Neural cell (in vitro differentiated cells): Measurements from ENCODE around the gene ABHD14A. TPM values are rescaled to one million over a fixed set of nuclear protein-coding genes. Genes with fewer than 3 reads are reported as not detected.
A peak's percentile ranks its signal among the peaks of the same experiment; 100 is the strongest.

ENCODE experiments used
- H2AFZ ChIP-seq: fragments of 200-600, 300-800 bp; sonication (generic), shearing (Covaris generic); 2 replicates; pipeline ENCODE4 v1.6.0; 2014; ENCODE audit warnings: low read depth, mild to moderate bottlenecking, antibody characterized with exemption, low read length, moderate library complexity
- H3F3A ChIP-seq: fragments of 200-600 bp; shearing (Covaris generic); 2 replicates; pipeline ENCODE4 v1.6.1; 2016; ENCODE audit warnings: mild to moderate bottlenecking, moderate library complexity, mixed read lengths, antibody characterized with exemption, low read length; ENCODE audit not compliant: insufficient read depth, poor library complexity, severe bottlenecking
- H3K27ac ChIP-seq: fragments of 200-600, 300-800 bp; sonication (generic), shearing (Covaris generic); 2 replicates; pipeline ENCODE4 v1.5.1; 2014; ENCODE audit warnings: mild to moderate bottlenecking, low read length, moderate library complexity
- H3K27me3 ChIP-seq: fragments of 300-800, 200-600 bp; sonication (generic), shearing (Covaris generic); 2 replicates; pipeline ENCODE4 v1.6.0; 2014; ENCODE audit warnings: mild to moderate bottlenecking, low read depth, low read length, moderate library complexity; ENCODE audit not compliant: insufficient read depth
- H3K36me3 ChIP-seq: fragments of 300-800, 200-600 bp; sonication (generic), shearing (Covaris generic); 2 replicates; pipeline ENCODE4 v1.5.1; 2014; ENCODE audit warnings: mild to moderate bottlenecking, antibody characterized with exemption, low read length, moderate library complexity; ENCODE audit not compliant: insufficient read depth
- H3K4me2 ChIP-seq: fragments of 300-800, 200-600 bp; sonication (generic), shearing (Covaris generic); 2 replicates; pipeline ENCODE4 v1.6.0; 2014; ENCODE audit warnings: mild to moderate bottlenecking, low read length
- H3K4me3 ChIP-seq: fragments of 300-800, 200-600 bp; sonication (generic), shearing (Covaris generic); 2 replicates; pipeline ENCODE4 v1.5.1; 2014; ENCODE audit warnings: mild to moderate bottlenecking, low read length, moderate library complexity
- H3K79me2 ChIP-seq: fragments of 200-600 bp; shearing (Covaris generic); replicated peaks from 2 replicates; pipeline ENCODE4 v1.6.0; 2014; ENCODE audit warnings: mild to moderate bottlenecking, low read length, moderate library complexity; ENCODE audit not compliant: insufficient read depth
- H3K9ac ChIP-seq: fragments of 300-800, 200-600 bp; sonication (generic), shearing (Covaris generic); 2 replicates; pipeline ENCODE4 v1.6.1; 2016; ENCODE audit warnings: mild to moderate bottlenecking, low read length, mixed read lengths
- H3K9me2 ChIP-seq: fragments of 200-600 bp; shearing (Covaris generic); 2 replicates; pipeline ENCODE4 v1.6.1; 2016; ENCODE audit warnings: mild to moderate bottlenecking, low read length, mixed read lengths; ENCODE audit not compliant: insufficient read depth
- H3K9me3 ChIP-seq: fragments of 200-600, 300-800 bp; sonication (generic), shearing (Covaris generic); 2 replicates; pipeline ENCODE4 v1.6.1; 2016; ENCODE audit warnings: mild to moderate bottlenecking, mixed run types, low read length, moderate library complexity, mixed read lengths
- H4K20me1 ChIP-seq: fragments of 200-600 bp; shearing (Covaris generic); 2 replicates; pipeline ENCODE4 v1.6.1; 2016; ENCODE audit warnings: mild to moderate bottlenecking, mixed run types; ENCODE audit not compliant: insufficient read depth
- EP300 ChIP-seq: fragments of 450-650 bp; conservative IDR thresholded peaks from 2 replicates; pipeline ENCODE4 v1.6.1; 2014; ENCODE audit warnings: antibody characterized with exemption, mild to moderate bottlenecking, moderate library complexity; ENCODE audit not compliant: poor library complexity, severe bottlenecking
- EZH2 ChIP-seq: fragments of 200-600, 300-800 bp; shearing (Covaris generic), sonication (generic); IDR thresholded peaks from 2 replicates; pipeline ENCODE4 v1.6.1; 2014; ENCODE audit warnings: antibody characterized with exemption, low read length, borderline replicate concordance, mild to moderate bottlenecking; ENCODE audit not compliant: insufficient read depth, poor library complexity, severe bottlenecking
- MXI1 ChIP-seq: fragments of 450-650 bp; conservative IDR thresholded peaks from 2 replicates; pipeline ENCODE4 v1.6.1; 2014; ENCODE audit warnings: antibody characterized with exemption, mild to moderate bottlenecking; ENCODE audit not compliant: poor library complexity, severe bottlenecking
- POLR2AphosphoS5 ChIP-seq: IDR thresholded peaks from 2 replicates; pipeline ENCODE4 v1.6.1; 2012
- RAD21 ChIP-seq: fragments of 450-650 bp; conservative IDR thresholded peaks from 2 replicates; pipeline ENCODE4 v1.6.1; 2014; ENCODE audit warnings: antibody characterized with exemption, mild to moderate bottlenecking, moderate library complexity
- REST ChIP-seq: IDR thresholded peaks from 2 replicates; pipeline ENCODE4 v1.6.1; 2012; ENCODE audit warnings: borderline replicate concordance
- SMC3 ChIP-seq: fragments of 450-650 bp; conservative IDR thresholded peaks from 2 replicates; pipeline ENCODE4 v1.6.1; 2014; ENCODE audit warnings: antibody characterized with exemption, mild to moderate bottlenecking, moderate library complexity; ENCODE audit not compliant: poor library complexity
- TAF1 ChIP-seq: IDR thresholded peaks from 2 replicates; pipeline ENCODE4 v1.6.1; 2012; ENCODE audit warnings: low read depth
- polyA plus RNA-seq: library from polyadenylated mRNA; depleted of rRNA; stranded (reverse); fragments of >200 nt; gene quantifications from 2 replicates; pipeline ENCODE4 v1.2.3, GENCODE V29; 2014
- TF ChIP-seq, protein P1 (sequence below): fragments of 450-650 bp; IDR thresholded peaks from 2 replicates; pipeline ENCODE4 v1.5.1; 2014; ENCODE audit warnings: antibody characterized with exemption, mild to moderate bottlenecking, moderate library complexity; ENCODE audit not compliant: poor library complexity, severe bottlenecking

ABHD14A gene
- polyA plus RNA-seq, 1 donor from 2014 or later = 57.8 TPM

DNA sequence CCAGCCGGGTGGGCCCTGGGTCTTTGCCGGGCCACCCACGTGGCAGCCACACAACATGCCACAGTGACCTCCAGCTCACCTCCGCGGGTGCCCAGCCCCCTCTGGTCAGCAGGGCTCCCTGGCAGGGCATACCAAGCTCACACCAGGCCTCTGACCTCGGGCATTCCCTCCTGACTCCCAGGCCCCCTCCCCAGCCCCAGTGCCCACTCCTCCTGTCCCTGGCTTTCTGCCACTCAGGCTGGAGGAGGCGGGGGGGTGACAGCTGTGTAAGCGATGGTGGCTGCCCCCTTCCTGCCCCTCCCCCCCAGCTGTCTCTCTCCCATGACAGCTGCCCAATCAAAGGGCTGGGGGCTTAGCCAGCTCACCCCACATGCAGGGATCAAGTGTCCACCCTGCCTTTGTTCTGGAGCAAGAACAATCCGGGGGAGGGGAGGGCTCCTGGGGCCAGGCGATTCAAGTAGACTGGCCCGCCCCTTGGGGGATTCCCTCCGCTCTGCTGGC is 10.9 kb upstream of the ABHD14A start:
- Histone ChIP-seq H3K4me2 (no peak overlapping the region), H3K27me3 (no peaks in the 10 kb centered on the region), H3K79me2 (peaks cover 31% of the 10 kb centered on the region), H3K4me3 (peak overlapping the region; percentile 74), H3F3A (no peaks in the 10 kb centered on the region), H4K20me1 (no peaks in the 10 kb centered on the region), H3K9ac (no peak overlapping the region), H3K9me2 (no peaks in the 10 kb centered on the region), H2AFZ (no peak overlapping the region), H3K36me3 (no peaks in the 10 kb centered on the region), H3K27ac (no peak overlapping the region), H3K9me3 (no peaks in the 10 kb centered on the region)
- TF ChIP-seq TAF1 (no peak), EP300 (no peak), REST (no peak), POLR2AphosphoS5 (no peak), MXI1 (no peak), EZH2 (no peak), SMC3 (no peak), RAD21 (no peak)
- TF ChIP-seq, protein P1, sequence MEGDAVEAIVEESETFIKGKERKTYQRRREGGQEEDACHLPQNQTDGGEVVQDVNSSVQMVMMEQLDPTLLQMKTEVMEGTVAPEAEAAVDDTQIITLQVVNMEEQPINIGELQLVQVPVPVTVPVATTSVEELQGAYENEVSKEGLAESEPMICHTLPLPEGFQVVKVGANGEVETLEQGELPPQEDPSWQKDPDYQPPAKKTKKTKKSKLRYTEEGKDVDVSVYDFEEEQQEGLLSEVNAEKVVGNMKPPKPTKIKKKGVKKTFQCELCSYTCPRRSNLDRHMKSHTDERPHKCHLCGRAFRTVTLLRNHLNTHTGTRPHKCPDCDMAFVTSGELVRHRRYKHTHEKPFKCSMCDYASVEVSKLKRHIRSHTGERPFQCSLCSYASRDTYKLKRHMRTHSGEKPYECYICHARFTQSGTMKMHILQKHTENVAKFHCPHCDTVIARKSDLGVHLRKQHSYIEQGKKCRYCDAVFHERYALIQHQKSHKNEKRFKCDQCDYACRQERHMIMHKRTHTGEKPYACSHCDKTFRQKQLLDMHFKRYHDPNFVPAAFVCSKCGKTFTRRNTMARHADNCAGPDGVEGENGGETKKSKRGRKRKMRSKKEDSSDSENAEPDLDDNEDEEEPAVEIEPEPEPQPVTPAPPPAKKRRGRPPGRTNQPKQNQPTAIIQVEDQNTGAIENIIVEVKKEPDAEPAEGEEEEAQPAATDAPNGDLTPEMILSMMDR = no peak

DNA sequence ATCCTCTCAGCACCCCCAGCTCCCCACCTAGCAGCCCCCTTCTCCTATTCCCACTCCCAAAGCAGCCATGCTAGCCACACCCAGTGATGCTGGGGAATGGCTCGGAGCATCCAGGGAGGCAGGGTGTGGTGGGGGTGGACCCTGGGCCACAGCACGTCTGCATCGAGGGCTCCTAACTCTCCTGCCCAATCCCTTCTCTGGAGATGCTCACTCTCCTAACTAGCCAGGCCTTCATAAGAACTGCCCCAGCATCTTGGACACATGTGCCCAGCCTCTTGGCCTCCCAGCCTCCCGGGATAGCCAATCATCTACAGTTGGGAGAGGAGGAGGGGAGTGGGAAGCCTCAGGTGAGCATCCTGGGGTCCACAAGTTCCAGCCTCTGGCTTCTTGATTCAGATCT is 10.3 kb upstream of the ABHD14A start:
- H3F3A ChIP-seq = no peaks in the 10 kb centered on the region
- no peak overlapping the region for H3K27ac ChIP-seq
- no peaks in the 10 kb centered on the region for H3K36me3 ChIP-seq
- no peak overlapping the region for H2AFZ ChIP-seq
- H4K20me1 ChIP-seq = no peaks in the 10 kb centered on the region
- no peak overlapping the region for H3K4me2 ChIP-seq
- H3K9me3 ChIP-seq = no peaks in the 10 kb centered on the region
- peak overlapping the region; percentile 74 for H3K4me3 ChIP-seq
- no peak for TF ChIP-seq POLR2AphosphoS5
- TF ChIP-seq, protein P1 = no peak
- TF ChIP-seq TAF1 = no peak
- no peak for TF ChIP-seq RAD21
- no peak for TF ChIP-seq REST
- TF ChIP-seq EZH2 = no peak
- no peak for TF ChIP-seq SMC3
- TF ChIP-seq MXI1 = no peak
- TF ChIP-seq EP300 = no peak
- H3K9ac ChIP-seq = no peak overlapping the region
- no peaks in the 10 kb centered on the region for H3K9me2 ChIP-seq
- H3K79me2 ChIP-seq = peaks cover 31% of the 10 kb centered on the region
- H3K27me3 ChIP-seq = no peaks in the 10 kb centered on the region
